NOMO-1 treated with dmso at 0.1 percent for 144 hours (cell line): Measurements from ENCODE around the gene PCYOX1L.

Experiments used
- DNase-seq: peaks from one replicate; lab custom pipeline; 2025; ENCODE audit not compliant: unreplicated experiment; lab: John Stamatoyannopoulos, UW

Gene PCYOX1L, protein sequence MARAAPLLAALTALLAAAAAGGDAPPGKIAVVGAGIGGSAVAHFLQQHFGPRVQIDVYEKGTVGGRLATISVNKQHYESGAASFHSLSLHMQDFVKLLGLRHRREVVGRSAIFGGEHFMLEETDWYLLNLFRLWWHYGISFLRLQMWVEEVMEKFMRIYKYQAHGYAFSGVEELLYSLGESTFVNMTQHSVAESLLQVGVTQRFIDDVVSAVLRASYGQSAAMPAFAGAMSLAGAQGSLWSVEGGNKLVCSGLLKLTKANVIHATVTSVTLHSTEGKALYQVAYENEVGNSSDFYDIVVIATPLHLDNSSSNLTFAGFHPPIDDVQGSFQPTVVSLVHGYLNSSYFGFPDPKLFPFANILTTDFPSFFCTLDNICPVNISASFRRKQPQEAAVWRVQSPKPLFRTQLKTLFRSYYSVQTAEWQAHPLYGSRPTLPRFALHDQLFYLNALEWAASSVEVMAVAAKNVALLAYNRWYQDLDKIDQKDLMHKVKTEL

GRCh38 chr5:149357370-149358293 is at the start of gene PCYOX1L:
Gene PCYOX1L (plus strand): TSS chr5:149358046. CDS start chr5:149358069, 23 bp downstream.
- peak; percentile 99 for DNase-seq

- no peak for DNase-seq
These were observed 48.5 kb upstream of the PCYOX1L start for GRCh38 chr5:149309354-149309753.

DNA sequence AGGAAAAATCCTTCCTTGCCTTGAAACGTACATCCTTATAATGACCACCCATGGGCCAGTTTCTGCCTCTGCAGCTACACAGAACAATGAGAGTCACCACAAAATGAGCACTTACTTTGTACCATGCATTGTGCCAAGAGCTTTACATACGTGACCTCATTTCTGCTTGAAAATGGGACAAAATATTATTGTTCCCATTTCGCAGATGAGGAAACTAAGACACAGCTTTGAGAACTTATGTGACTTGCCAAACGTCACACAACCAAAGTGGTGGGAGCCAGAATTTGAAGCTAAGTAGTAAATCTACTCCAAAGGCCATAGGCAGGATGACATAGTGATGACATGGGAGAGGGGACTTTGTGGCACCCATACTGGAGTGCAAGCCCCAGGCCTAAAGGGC is 47.4 kb upstream of the PCYOX1L start:
- DNase-seq, result no peak

- no peak for DNase-seq
These were observed 46.7 kb upstream of the PCYOX1L start for GRCh38 chr5:149310947-149311658.

DNA sequence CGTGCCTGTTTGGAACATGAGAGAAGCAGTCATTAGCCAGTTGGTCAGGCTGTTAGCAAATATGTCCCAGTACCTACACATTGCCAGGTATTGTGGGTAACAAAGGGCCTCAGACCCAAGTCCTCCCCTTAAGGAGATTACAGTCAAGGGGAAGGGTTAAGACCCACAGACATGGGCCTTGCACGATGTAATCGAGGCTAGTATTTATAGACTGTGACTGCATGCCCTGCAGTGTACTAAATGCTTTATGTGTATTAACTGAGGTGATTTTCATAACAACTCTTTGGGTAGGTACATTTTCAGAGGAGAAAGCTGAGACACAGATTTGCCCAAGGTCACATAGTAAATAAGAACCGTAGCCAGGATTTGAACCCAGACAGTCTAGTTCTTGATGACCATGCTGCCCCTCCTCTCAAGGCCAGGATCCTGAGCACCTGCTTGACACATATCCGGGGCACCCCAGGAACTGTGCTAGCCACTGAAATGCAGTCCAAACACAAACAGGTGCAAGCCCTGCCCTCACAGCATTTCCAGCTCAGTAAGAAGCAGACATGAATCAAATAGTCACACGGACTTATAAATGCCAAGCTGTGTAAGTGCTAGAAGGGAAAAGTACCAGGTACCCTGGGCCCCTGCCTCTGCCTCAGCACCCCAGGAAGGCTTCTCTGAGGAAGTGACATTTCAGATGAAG is 44.5 kb upstream of the PCYOX1L start:
- no peak for DNase-seq

DNA sequence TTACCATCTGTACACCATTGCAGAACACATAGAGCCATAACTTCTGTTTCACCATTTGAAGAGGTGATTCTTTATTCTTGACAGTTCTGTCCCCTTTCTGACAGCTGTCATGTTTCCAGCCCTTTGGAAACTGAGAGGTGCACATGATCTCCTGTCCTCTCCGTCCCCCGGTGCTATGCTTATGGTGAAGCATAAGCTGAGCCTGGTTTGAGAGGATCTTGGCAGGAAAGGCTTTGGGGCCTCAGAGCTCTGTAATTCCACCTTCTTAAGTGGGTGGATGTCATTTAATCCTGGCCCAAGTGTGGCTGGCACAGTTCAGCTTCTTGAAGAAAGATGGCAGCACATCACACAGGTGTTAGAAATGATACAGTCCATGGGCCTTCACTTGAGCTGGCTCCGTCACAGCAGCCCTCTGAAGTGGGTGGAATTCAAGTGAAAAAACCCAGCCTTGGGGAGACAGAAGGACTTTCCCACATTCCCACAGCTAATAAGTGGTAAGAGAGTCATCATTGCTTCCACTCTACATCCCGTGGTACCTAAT is 43.2 kb upstream of the PCYOX1L start:
- no peak for DNase-seq

- no peak for DNase-seq
These were observed 42.1 kb upstream of the PCYOX1L start for GRCh38 chr5:149315753-149316152.

DNA sequence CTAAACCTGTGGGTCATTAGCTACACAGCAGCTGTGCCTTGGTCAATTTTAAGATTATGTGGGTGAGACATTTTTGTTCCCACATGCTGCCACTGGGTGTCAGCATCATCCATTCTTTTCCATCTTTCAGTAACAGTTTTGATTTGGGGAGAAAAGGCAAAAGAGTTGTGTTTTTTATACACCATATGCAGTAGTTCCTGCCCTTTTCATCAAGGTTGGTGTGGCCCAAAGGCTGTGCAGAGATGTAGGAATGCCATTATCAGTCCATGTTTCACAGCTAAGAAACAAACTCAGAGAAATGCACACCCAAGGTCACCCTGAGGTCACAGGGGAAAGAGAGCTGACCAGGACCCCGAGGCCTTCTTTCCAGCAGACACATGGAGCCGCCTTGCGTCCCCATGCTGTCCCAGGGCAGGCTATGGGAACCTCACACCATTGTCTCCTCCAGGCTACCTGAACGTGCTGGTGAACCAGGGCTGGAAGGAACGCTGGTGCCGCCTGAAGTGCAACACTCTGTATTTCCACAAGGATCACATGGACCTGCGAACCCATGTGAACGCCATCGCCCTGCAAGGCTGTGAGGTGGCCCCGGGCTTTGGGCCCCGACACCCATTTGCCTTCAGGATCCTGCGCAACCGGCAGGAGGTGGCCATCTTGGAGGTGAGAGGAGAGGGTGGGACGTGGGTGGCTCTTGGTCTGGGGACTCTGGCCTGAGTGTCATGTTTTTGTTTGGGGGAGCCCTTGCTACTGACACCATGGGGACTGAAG is 40.4 kb upstream of the PCYOX1L start:
- DNase-seq, result peak; percentile 16

DNA sequence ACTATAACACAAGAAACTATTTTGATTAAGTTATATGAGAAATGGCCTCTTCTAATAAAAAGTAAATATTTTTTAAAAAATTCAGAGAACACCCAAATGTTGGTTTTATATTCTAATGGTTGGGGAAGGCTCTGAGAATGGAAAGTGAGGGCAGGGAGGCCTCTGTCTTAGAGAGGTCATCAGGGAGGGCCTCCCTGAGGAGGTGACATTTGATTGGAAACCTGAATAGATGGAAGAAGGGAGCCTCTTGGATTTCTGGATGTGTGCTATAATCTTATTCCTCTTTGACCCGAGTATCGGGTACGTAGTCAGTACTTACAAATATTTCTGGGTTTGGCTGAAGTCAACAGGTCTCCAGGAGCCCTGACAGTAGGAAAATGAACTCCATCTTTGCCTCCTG is 38.7 kb upstream of the PCYOX1L start:
- DNase-seq, result no peak

- no peak for DNase-seq
These were observed 37.0 kb upstream of the PCYOX1L start for GRCh38 chr5:149320791-149321330.

DNA sequence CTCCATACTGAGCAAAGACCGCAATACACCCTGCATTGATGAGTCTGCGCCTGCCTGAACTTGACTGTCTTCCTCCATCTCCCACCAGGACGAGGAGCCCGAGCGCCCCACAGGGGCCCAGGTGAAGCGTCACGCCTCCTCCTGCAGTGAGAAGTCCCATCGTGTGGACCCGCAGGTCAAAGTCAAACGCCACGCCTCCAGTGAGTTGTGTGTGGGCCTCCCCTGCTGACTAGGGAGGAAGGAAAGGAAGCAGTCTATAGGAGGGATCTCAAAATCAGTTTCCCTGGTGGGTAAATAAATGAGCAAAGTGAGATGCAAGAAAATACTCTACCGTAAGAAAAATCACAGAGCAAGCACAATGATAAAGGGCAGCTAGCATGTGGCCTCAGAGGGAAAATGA is 35.3 kb upstream of the PCYOX1L start:
- DNase-seq, result no peak

DNA sequence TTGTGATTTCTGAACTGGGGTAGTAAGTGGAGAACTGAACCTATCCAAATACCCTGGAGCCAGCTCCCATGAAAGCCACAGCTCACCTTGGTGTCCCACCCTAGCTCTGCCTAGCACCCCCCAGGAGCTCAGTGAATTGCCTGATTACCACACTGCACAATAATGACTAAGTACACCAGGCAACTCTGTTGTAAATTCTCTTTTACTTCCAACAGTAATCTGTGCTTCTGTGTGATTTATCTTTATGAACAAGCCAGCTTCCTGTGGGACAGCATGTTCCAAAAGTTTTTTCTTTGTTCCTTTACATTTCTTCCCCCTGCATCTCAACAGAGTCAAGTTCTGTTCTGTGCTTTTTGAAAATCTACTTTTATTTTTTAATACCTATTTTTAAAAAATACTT is 34.6 kb upstream of the PCYOX1L start:
- no peak for DNase-seq

DNA sequence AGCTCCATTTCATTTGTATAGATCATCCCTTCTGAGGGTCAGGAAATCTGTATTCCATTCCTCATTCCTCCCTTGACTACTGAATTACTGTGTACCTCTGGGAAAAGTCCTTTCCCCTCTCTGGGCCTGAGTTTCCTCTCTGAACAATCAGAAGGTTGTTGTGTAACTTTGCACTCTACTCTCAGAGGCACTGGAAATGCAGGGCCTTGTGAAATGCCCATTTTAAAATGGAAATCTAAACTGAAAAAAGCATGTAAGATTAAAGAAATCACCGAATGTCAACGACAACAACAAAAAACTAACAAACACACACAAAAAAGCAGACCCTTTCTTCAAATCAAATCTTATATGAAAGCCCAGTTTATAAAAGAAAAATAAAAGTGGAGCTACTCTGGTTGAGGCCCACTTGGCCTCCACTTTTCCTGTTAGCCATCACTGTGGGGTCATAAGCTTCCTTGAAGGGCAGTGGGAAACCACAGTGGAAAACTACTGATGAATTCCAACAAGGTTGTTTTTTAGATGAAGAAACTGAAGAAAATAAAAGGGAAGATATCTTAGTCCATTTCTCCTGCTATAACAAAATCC is 34.1 kb upstream of the PCYOX1L start:
- DNase-seq, result no peak

- DNase-seq, result no peak
These were observed 33.2 kb upstream of the PCYOX1L start for GRCh38 chr5:149324641-149325040.

- DNase-seq, result no peak
These were observed 32.6 kb upstream of the PCYOX1L start for GRCh38 chr5:149325166-149325735.

- no peak for DNase-seq
These were observed 32.0 kb upstream of the PCYOX1L start for GRCh38 chr5:149325894-149326293.

DNA sequence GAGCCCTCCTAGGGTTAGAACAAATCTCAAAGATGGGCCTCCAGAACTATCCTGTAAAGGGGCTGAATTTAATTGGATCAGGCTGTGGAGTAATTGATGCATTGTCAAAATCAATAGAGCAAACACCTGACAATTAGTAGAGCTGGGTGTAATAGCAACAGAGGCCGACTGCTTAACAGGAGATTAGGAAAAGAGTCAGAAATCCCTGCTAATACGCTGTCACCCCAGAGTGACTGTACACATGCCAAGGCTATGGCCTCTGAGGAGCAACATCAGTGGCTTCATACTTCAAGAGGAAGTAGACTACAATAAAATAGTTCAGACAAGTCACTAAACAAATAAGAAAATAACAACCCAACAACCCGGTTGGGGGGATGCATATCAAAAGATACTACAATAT is 31.2 kb upstream of the PCYOX1L start:
- DNase-seq, result no peak

GRCh38 chr5:149328177-149328576 is 29.7 kb upstream of the PCYOX1L start:
- no peak for DNase-seq
